GM19240 (cell line): ENCODE measurements around the gene SPAG17.

Experiments
- DNase-seq: peaks from one replicate; pipeline ENCODE4 v3.0.0; 2011; ENCODE audit warnings: low spot score; ENCODE audit not compliant: insufficient read length

The SPAG17 gene

GRCh38 chr1:118185084-118185832, at the start of gene SPAG17:
SPAG17 (minus strand) TSS chr1:118185228; CDS start chr1:118185157, 71 bp downstream.
- no peak for DNase-seq

GRCh38 chr1:118225471-118225870, 40.4 kb upstream of the SPAG17 start:
- no peak for DNase-seq

- DNase-seq: no peak
These were observed 38.4 kb upstream of the SPAG17 start for GRCh38 chr1:118223426-118223825.

GRCh38 chr1:118219438-118219837, 34.4 kb upstream of the SPAG17 start:
- DNase-seq: no peak

- DNase-seq: no peak
These were observed 32.3 kb upstream of the SPAG17 start for GRCh38 chr1:118217141-118217838.

- no peak for DNase-seq
These were observed 29.8 kb upstream of the SPAG17 start for GRCh38 chr1:118214866-118215265.

GRCh38 chr1:118210723-118211110, 25.7 kb upstream of the SPAG17 start:
- DNase-seq: no peak

- no peak for DNase-seq
These were observed 25.2 kb upstream of the SPAG17 start for GRCh38 chr1:118210051-118210722.

GRCh38 chr1:118209648-118210047, 24.6 kb upstream of the SPAG17 start:
- DNase-seq: no peak

GRCh38 chr1:118206966-118207365, 21.9 kb upstream of the SPAG17 start:
- no peak for DNase-seq

- no peak for DNase-seq
These were observed 19.6 kb upstream of the SPAG17 start for GRCh38 chr1:118204648-118205047.

GRCh38 chr1:118204105-118204504, 19.1 kb upstream of the SPAG17 start:
- no peak for DNase-seq

- no peak for DNase-seq
These were observed 17.1 kb upstream of the SPAG17 start for GRCh38 chr1:118202076-118202608.

- DNase-seq: no peak
These were observed 16.5 kb upstream of the SPAG17 start for GRCh38 chr1:118201524-118201923.

GRCh38 chr1:118200836-118201235, 15.8 kb upstream of the SPAG17 start:
- DNase-seq: no peak

- no peak for DNase-seq
These were observed 5.5 kb upstream of the SPAG17 start for GRCh38 chr1:118190561-118190960.

GRCh38 chr1:118189564-118189963, 4.5 kb upstream of the SPAG17 start:
- no peak for DNase-seq

- DNase-seq: no peak
These were observed 3.4 kb upstream of the SPAG17 start for GRCh38 chr1:118188411-118188810.

GRCh38 chr1:118186026-118186425, 998 bp upstream of the SPAG17 start:
- no peak for DNase-seq

GRCh38 chr1:118184739-118185083, 317 bp downstream of the SPAG17 start:
- DNase-seq: no peak

GRCh38 chr1:118183586-118183985, 1.4 kb downstream of the SPAG17 start:
- DNase-seq: no peak

- no peak for DNase-seq
These were observed 7.0 kb downstream of the SPAG17 start for GRCh38 chr1:118177998-118178397.
